Cerebellar cortex (tissue), 1 donor: ENCODE data around the gene TMSB4X.
"Not testable (repeated sequence)": the region's sequence is repeated elsewhere in the genome, so short reads cannot be mapped to it uniquely, and the experiment has no call there.

Experiments
- DNase-seq: peaks from one replicate; pipeline ENCODE4 v3.0.0-alpha.2; 2015; ENCODE audit warnings: low spot score

The TMSB4X gene

GRCh38 chrX:12955882-12956703 is 18.8 kb upstream of the TMSB4X start:
- DNase-seq: no peak

DNA sequence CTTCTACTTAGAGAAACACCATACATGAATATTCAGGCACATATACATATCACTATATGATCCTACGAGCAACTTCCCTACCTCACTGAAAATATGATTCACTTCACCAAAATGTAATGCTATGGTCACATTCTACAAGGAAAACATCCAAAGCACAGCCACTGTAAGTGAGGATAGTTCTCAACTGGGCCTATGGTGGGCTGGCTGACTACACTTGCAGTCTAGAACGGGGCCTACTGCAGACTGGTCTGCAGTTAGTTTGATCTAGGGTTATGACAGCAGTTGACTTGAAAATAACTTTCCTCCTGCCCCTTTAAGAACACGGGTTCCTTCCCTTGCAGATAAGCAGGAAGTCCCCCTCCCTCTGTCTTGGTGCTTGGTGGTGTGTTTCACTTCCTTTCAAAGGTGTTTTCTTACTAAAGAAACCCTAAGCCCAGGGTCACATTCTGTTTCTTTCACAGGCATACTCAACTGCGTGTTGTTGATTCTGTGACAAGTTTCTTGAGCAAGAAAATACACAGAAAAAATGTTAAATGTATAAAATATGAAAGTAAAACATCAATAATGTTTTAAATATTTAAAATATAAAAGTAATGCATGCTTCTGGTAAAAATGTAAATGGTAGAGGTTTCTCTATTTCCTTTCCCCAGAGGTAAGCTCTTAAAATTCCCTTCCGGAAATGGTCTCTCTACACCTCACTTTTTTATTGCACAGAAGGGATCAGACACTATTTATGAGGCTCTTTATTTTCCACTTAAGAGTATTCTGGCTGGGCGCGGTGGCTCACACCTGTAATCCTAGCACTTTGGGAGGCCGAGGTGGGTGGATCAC is 18.0 kb upstream of the TMSB4X start:
- DNase-seq: peak; percentile 35

- DNase-seq: no peak
Measured at GRCh38 chrX:12958059-12958458, 16.9 kb upstream of the TMSB4X start.

GRCh38 chrX:12958461-12958860 is 16.4 kb upstream of the TMSB4X start:
- no peak for DNase-seq

DNA sequence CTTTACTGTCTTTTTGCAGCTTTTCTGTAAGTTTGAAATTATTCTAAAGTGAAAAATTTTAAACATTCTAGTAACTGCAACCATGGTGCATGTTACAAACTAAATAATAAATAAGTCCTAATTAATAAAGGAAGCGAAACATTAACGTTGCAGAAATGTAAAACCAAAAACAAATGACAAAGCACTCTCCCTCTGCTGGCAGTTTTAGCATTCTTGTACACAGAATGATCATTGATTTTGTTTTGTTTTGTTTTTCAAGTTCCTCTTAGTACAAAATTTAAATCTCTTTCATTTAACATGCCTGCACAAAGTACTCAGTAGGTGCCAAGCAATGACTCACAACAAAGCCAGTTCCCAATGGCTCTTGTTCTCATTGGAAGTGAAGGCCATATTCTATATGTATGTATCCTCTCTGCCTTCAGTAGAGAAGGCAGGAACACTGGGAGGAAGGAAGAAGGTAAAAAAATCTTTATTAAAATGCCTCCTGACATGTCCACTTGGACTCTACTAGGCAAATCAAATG is 13.7 kb upstream of the TMSB4X start:
- DNase-seq: no peak

DNA sequence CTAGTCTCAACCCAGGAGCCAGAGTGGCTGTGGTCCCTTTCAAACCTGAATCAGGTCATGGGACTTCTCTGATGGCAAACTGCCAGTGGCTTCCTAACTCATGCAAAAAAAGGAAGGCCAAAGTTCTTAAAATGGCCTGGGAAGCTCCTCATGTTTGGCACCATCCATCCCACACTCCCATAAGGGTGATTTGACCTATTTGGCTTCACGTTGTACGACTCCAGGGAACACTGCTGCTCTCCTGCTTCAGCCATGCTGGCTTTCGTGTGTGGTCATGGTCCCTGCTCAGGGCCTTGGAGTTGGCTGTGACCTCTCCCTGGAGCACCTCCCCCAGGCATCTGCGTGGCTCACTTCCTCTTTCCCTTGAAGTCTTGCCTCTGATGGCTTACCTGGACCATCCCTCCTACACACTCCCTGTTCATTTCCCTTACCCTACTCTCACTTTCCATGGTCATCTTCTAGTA is 12.8 kb upstream of the TMSB4X start:
- no peak for DNase-seq

DNA sequence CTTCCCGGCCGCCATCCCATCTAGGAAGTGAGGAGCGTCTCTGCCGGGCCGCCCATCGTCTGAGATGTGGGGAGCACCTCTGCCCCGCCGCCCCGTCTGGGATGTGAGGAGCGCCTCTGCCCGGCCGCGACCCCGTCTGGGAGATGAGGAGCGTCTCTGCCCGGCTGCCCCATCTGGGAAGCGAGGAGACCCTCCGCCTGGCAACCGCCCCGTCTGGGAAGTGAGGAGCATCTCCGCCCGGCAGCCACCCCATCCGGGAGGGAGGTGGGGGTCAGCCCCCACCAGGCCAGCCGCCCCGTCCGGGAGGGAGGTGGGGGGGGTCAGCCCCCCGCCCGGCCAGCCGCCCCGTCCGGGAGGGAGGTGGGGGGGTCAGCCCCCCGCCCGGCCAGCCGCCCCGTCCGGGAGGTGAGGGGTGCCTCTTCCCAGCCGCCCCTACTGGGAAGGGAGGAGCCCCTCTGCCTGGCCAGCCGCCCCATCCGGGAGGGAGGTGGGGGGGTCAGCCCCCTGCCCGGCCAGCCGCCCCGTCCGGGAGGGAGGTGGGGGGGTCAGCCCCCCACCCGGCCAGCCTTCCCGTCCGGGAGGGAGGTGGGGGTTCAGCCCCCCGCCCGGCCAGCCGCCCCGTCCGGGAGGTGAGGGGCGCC is 11.6 kb upstream of the TMSB4X start:
- not testable (repeated sequence) for DNase-seq

GRCh38 chrX:12965131-12965940 is 9.6 kb upstream of the TMSB4X start:
- DNase-seq: no peak

- DNase-seq: no peak
Measured at GRCh38 chrX:12966151-12966550, 8.8 kb upstream of the TMSB4X start.

DNA sequence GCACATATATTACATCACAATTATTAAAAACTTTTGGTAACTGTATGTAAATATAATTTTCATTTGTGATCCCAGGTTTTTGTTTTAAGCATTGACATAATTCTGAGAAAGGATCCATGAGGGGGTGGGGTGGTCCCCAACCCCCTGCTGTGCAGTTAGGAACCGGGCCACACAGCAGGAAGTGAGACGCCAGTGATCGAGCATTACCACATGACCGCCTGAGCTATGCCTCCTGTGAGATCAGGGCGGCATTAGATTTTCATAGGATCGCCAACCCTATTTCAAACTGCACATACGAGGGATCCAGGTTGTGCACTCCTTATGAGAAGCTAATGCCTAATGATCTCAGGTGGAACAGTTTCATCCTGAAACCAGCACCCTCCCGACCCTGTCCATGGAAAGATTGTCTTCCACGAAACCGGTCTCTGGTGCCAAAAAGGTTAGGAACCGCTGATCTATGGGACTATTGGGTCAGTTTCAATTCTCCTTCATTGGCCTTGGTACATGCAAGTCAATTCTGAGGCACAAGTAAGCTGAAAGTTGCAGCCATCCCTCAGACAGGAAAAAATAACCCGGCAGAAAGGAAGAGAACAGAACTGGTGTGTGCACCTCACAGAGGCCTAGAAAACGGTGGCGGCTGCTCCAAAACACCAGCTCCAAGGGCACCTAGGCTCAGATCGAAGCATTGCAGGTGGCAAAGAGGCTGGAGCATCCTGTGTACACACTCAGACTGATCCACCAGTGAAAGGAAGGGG is 7.0 kb upstream of the TMSB4X start:
- DNase-seq: no peak

GRCh38 chrX:12970691-12971202 is 4.2 kb upstream of the TMSB4X start:
- peak; percentile 70 for DNase-seq

- DNase-seq: peak; percentile 56
Measured at GRCh38 chrX:12971282-12972003, 3.5 kb upstream of the TMSB4X start.

GRCh38 chrX:12972243-12972642 is 2.7 kb upstream of the TMSB4X start:
- peak; percentile 16 for DNase-seq

GRCh38 chrX:12972878-12973560 is 1.9 kb upstream of the TMSB4X start:
- DNase-seq: no peak

DNA sequence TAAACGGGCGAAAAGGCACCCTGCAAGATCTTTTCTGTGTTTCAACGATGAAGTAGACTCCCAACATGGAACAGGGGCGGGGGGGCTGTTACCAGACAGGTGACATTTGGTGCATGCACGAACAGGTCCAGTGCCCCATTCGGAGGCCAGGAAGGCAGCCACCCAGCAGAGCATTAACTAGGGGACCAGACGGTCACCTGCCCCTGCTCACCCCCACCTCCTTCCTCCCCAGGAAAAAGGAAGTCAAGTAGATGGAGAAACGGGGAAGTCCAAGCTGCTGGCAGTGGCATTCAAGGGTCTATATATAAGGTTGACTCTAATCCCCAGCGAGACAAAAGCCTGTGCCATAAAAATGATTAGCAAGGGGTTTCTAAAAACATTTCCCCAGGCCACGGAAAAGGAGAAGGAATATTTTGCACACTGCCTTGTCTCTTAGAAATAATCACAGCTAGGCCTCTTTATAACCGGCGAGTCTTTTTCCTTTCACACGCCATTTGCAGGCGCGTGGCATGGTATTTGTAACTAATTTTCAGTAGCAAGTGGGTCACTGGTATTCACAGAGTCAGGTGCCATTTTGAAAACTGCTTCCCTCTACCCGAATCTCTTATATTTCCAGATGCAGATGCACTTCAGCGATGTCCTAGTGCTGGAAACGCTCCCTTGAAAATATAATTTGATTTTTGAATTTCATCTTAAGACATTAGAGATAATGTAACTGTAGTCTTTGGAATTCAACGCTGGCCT is 1.2 kb upstream of the TMSB4X start:
- peak; percentile 46 for DNase-seq

DNA sequence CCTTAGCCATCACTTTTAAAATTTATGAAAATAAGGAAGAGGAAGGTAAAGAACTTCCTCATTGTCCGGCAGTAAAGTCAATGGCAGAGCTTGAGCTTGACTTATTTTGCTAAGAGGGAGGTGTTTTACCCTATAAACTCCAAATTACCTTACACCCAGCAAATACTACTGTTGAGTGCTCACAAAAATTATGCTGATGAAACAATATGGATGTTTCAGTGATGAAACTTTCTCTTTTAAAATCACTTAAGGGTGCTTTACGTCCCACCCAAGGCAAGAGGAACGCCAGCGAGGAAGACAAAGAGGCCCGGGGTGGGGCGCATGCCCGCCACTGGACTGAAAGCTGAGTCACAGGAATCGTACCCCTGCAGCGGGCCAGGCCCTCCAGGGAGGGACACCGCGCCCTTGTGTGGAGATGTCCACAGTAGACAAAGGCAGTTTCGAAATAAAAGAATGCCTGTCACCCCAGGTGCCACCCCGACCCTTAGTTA is 560 bp upstream of the TMSB4X start:
- peak; percentile 42 for DNase-seq

DNA sequence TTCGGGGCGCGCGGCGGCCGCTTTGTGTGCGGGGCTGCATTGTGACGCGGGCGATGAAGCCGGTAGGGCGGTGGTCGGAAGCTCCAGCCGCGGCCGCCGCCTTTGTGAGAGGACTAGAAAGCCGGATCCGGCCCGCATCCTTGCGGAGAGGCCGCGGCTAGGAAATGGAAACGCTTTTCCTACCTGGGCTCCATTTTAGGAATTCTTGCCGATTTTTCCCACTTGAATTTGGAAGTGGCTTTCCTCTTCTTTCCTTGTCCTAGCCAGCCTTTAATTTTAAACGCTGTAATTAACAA is 708 bp downstream of the TMSB4X start:
- DNase-seq: no peak

DNA sequence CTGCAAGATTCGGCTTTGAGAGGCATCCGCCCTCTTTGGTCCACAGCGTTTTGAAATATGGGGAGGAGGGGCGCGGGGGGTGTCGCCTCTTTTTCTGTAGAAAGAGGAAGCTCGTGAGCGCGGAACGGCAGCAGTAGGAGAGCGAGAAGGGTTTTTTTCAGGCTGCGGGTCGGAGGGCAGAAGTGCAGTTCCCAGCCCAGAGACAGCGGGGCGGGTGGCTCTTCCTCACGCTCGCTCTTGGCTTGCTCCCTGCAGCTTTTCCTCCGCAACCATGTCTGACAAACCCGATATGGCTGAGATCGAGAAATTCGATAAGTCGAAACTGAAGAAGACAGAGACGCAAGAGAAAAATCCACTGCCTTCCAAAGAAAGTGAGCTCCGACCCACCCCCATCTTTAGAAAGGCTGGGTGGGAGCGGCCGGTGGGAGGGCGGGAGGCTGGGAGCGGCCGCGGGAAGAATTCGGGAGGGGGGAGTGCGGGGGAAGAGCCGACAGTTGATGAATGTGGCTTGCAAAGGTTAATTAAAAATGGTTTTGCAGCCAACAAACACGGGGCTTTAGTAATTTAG is 1.2 kb downstream of the TMSB4X start:
- DNase-seq: peak; percentile 46
